Adipose tissue (tissue), 3 donors: Measurements from ENCODE around the gene ACTL10. TPM values are rescaled to one million over a fixed set of nuclear protein-coding genes. Genes with fewer than 3 reads are reported as not detected.
"Not testable (repeated sequence)": the region's sequence is repeated elsewhere in the genome, so short reads cannot be mapped to it uniquely, and the experiment has no call there.

ENCODE experiments used
- H3K27ac ChIP-seq: one replicate; pipeline ENCODE4 v1.5.1; 2013; ENCODE audit warnings: low read depth, low read length
- WGBS, 3 donors: extraction: QIAGEN DNeasy Blood & Tissue Kit; methylation state at CpG; one replicate each; pipeline ENCODE4 v1.1.7; 2013; 5-methylcytosine and 5-hydroxymethylcytosine counted together
- polyA plus RNA-seq, 3 donors: library from polyadenylated mRNA; stranded (reverse); fragments of 200-250 nt; gene quantifications; one replicate each; pipeline ENCODE4 v1.2.3, GENCODE V29; 2013
- donor health status: healthy with polysubstance abuse.
- donor health status: Bipolar disorder and iron deficiency.
- donor health status: healthy.

ACTL10 gene
- 1 to 10 TPM in 1 of 3 donors, under 1 TPM in 2; 0.34 to 3.4 (median 0.61) TPM for polyA plus RNA-seq

GRCh38 chr20:33666293-33667244, at the start of gene ACTL10:
ACTL10 (plus strand) TSS chr20:33666943; CDS start chr20:33667498, 555 bp downstream.
- WGBS, 3 donors, result 2 to 6% (median 4%) methylated on average over 33 to 50 of the region's 50 CpGs
- H3K27ac ChIP-seq, result no peak within 1 kb of the TSS

GRCh38 chr20:33621717-33622400, 44.9 kb upstream of the ACTL10 start:
- WGBS, 3 donors, result 89 to 95% (median 94%) methylated on average over 4 of the region's 4 CpGs
- H3K27ac ChIP-seq, result no peak overlapping the region

GRCh38 chr20:33622705-33623365, 43.9 kb upstream of the ACTL10 start:
- WGBS, 3 donors, result 96 to 97% (median 97%) methylated on average over 10 of the region's 10 CpGs
- H3K27ac ChIP-seq, result no peak overlapping the region

GRCh38 chr20:33624399-33624798, 42.3 kb upstream of the ACTL10 start:
- 87 to 91% (median 90%) methylated on average over 3 of the region's 3 CpGs for WGBS, 3 donors
- H3K27ac ChIP-seq, result no peak overlapping the region

GRCh38 chr20:33626190-33626589, 40.6 kb upstream of the ACTL10 start:
- H3K27ac ChIP-seq, result no peak overlapping the region
- 93 to 96% (median 95%) methylated on average over 4 of the region's 4 CpGs for WGBS, 3 donors

- 96 to 99% (median 97%) methylated on average over 4 of the region's 4 CpGs for WGBS, 3 donors
Measured at GRCh38 chr20:33627577-33628216, 39.0 kb upstream of the ACTL10 start.

GRCh38 chr20:33629533-33629932, 37.2 kb upstream of the ACTL10 start:
- WGBS, 3 donors, result 95 to 97% (median 96%) methylated on average over 10 of the region's 10 CpGs
- H3K27ac ChIP-seq, result no peak overlapping the region

More at GRCh38 chr20:33627577-33628216, 39.0 kb upstream of the ACTL10 start:
- H3K27ac ChIP-seq, result no peak overlapping the region

GRCh38 chr20:33629979-33630378, 36.8 kb upstream of the ACTL10 start:
- H3K27ac ChIP-seq, result no peak overlapping the region
- WGBS, 3 donors, result 89 to 95% (median 93%) methylated on average over 5 of the region's 5 CpGs

- WGBS, 3 donors, result 81 to 91% (median 86%) methylated on average over 4 of the region's 4 CpGs
- no peak overlapping the region for H3K27ac ChIP-seq
Measured at GRCh38 chr20:33630507-33630906, 36.2 kb upstream of the ACTL10 start.

- 66 to 86% (median 85%) methylated on average over 4 of the region's 4 CpGs for WGBS, 3 donors
- H3K27ac ChIP-seq, result not testable (repeated sequence)
Measured at GRCh38 chr20:33631910-33632309, 34.8 kb upstream of the ACTL10 start.

GRCh38 chr20:33635341-33635740, 31.4 kb upstream of the ACTL10 start:
- no peak overlapping the region for H3K27ac ChIP-seq
- WGBS, 3 donors, result 97 to 100% (median 100%) methylated on average over 3 of the region's 3 CpGs

- no peak overlapping the region for H3K27ac ChIP-seq
- WGBS, 3 donors, result 71 to 97% (median 77%) methylated on average over 1 of the region's 1 CpG
Measured at GRCh38 chr20:33636776-33637175, 30.0 kb upstream of the ACTL10 start.

- H3K27ac ChIP-seq, result no peak overlapping the region
- WGBS, 3 donors, result 77 to 89% (median 78%) methylated on average over 12 to 13 of the region's 13 CpGs
Measured at GRCh38 chr20:33640287-33640686, 26.5 kb upstream of the ACTL10 start.

GRCh38 chr20:33644313-33645071, 22.3 kb upstream of the ACTL10 start:
- H3K27ac ChIP-seq, result no peak overlapping the region
- 92 to 94% (median 93%) methylated on average over 28 of the region's 28 CpGs for WGBS, 3 donors

GRCh38 chr20:33645072-33645358, 21.7 kb upstream of the ACTL10 start:
- H3K27ac ChIP-seq, result no peak overlapping the region
- 66 to 86% (median 71%) methylated on average over 4 of the region's 4 CpGs for WGBS, 3 donors

GRCh38 chr20:33645396-33645795, 21.3 kb upstream of the ACTL10 start:
- 81 to 100% (median 82%) methylated on average over 2 of the region's 2 CpGs for WGBS, 3 donors

GRCh38 chr20:33646191-33646590, 20.6 kb upstream of the ACTL10 start:
- WGBS, 3 donors, result 86 to 93% (median 90%) methylated on average over 5 of the region's 5 CpGs
- no peak overlapping the region for H3K27ac ChIP-seq

More at GRCh38 chr20:33645396-33645795, 21.3 kb upstream of the ACTL10 start:
- H3K27ac ChIP-seq, result no peak overlapping the region
